C4-2B (cell line): ENCODE data around the gene PRRC2A.

Experiments
- H3K27ac ChIP-seq: fragments of 450-650 bp; 2 replicates; pipeline ENCODE4 v1.5.1; 2017
- CTCF ChIP-seq: fragments of 450-650 bp; conservative IDR thresholded peaks from 2 replicates; pipeline ENCODE4 v1.5.1; 2017; ENCODE audit warnings: mild to moderate bottlenecking
- ZFX ChIP-seq: fragments of 450-650 bp; IDR thresholded peaks from 2 replicates; pipeline ENCODE4 v1.6.1; 2017

Gene PRRC2A

GRCh38 chr6:31634969-31635575 is 14.6 kb downstream of the PRRC2A start:
- no peak overlapping the region for H3K27ac ChIP-seq
- no peak for TF ChIP-seq CTCF
- no peak for TF ChIP-seq ZFX

- H3K27ac ChIP-seq, result no peak overlapping the region
- TF ChIP-seq ZFX (no peak), CTCF (no peak)
Measured at GRCh38 chr6:31636698-31637596, 16.4 kb downstream of the PRRC2A start.

- no peak overlapping the region for H3K27ac ChIP-seq
- TF ChIP-seq CTCF, result no peak
- no peak for TF ChIP-seq ZFX
Measured at GRCh38 chr6:31639043-31639442, 18.5 kb downstream of the PRRC2A start.

GRCh38 chr6:31639449-31639861 is 18.9 kb downstream of the PRRC2A start:
- no peak for TF ChIP-seq ZFX
- no peak for TF ChIP-seq CTCF
- H3K27ac ChIP-seq, result no peak overlapping the region

GRCh38 chr6:31640612-31641011 is 20.1 kb downstream of the PRRC2A start:
- H3K27ac ChIP-seq, result no peak overlapping the region
- TF ChIP-seq CTCF (no peak), ZFX (no peak)

GRCh38 chr6:31641370-31641769 is 20.9 kb downstream of the PRRC2A start:
- H3K27ac ChIP-seq, result no peak overlapping the region
- no peak for TF ChIP-seq CTCF
- TF ChIP-seq ZFX, result no peak

- TF ChIP-seq ZFX, result no peak
- TF ChIP-seq CTCF, result no peak
- H3K27ac ChIP-seq, result no peak overlapping the region
Measured at GRCh38 chr6:31642798-31643570, 22.5 kb downstream of the PRRC2A start.
